Non-pigmented ciliary epithelial cell (primary cell): ENCODE measurements around the gene OVCA2.

Source experiments
- DNase-seq: peaks from one replicate; pipeline ENCODE4 v3.0.0-alpha.2; 2010; ENCODE audit warnings: low read depth

Gene OVCA2

DNA sequence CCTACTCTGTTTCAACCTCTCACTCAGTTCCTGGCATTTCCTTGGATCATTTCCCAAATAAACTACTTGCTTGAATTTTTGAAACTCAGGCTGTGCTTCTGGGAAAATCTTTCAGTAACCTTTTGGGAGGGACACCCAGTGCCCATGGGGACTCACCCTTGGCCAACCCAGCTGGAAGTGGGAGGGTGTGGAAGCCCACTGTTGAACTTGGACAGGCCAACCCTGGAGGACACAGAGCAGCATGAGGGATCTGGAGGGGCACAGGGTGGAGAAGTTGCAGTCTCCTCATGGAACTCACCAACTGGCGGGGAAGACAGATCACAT is 27.9 kb upstream of the OVCA2 start:
- no peak for DNase-seq

DNA sequence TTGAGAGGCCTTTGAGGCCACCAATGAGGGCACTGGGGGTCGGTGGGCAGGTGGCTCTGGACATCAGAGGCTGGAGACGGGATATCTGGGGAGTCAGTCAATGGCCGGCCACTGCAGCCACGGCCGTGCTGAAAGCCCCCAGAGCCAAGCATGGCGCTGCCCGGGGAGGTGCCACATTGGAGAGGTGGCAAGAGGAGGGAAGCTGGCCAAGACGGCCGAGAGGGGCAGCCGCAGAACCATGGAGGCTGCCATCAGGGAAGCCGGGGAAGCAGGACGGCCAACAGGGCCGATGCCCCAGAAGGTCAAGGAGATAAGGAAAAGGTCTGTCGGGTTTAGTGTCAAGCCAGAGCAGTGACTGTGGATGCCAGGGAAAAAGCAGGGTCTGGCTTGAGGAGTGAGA is 26.5 kb upstream of the OVCA2 start:
- no peak for DNase-seq

DNA sequence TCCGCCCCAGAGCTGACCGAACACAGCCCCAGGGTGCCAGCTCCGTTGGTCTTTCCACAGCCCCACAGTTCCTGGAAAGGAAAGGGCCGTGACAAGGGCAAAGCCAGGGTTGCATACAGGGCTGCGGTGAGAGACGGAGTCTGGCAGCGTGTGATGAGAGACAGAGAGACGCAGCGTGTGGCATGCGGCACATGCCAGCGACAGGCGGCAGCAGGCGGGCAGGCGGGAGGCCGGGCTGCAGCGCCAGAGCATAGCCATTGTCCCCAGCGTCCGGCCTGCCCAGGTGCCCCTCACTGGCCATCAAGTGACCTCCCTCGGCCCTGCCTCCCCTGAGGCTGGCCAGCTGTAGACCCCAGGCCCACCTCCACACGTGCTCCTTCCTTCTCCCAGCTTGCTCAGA is 25.3 kb upstream of the OVCA2 start:
- no peak for DNase-seq

DNA sequence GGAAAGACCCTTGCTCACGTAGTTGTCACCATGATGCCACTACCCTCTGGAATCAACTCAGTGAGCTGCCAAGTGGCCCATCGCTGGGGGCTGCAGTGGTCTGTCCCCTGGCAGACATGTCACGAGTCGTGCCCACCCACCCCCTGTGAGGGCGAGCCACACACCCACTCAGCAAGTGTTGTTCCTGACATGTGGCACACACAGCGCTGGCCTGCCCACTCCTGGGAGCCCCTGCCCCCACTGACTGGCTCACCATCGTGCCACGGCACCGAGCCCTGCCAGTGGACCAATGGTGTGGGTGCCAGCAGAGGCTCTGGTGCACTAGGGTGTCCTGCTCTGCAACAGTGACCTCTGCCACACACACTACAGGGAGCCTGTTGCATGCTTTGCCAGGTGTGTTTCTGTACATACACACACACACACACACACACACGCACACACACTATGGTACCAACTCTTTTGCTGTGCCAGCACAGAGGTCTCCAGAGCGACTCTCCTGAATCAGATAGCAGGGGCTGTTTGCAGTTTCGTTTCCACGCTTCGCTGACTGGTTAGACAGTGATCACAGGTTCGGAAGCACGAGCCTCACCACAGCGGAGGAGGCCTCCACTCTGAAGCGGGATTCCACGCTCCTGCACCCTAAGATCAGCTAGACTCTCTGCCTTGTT is 24.4 kb upstream of the OVCA2 start:
- DNase-seq, result no peak

- DNase-seq, result no peak
Observed at GRCh38 chr17:2018716-2019510, 22.9 kb upstream of the OVCA2 start.

DNA sequence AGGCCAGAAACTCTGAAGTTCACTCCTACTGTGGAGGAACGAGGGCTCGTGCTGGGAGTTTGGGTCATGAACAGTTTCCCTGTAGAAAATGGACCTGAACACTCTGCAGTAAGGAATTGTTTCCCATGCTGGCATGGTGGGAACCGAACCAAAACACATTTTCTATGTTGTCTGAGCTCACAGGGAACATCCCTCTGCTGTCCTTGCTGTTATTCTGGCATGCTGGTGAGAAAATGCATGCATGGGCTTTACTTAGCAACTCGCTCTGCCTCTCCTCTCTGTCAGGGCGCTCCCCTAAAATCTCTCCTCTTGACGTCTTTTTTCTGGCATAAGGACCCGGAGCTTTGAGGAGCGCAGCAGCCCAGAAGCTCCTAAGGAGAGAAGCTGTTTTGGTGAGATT is 22.1 kb upstream of the OVCA2 start:
- DNase-seq, result no peak

DNA sequence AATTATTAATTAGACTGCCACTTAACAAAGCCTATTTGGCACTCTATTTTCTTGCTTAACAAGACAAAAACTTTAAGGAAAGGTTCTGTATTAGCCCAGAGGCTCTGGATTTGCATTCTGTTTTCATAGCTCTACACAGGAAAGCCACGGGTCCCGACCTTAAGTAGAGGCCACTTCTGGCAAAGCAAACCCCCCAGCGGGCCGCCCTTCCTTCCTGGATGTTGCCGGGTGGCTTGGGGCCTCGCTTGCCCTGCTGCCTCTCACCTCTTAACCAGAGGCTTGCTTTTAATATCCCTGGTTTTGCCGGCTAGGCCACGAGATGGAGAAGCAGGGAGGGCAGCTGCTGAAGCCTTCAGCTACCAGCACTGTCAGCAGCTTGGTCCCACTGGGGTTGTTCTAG is 21.1 kb upstream of the OVCA2 start:
- no peak for DNase-seq

DNA sequence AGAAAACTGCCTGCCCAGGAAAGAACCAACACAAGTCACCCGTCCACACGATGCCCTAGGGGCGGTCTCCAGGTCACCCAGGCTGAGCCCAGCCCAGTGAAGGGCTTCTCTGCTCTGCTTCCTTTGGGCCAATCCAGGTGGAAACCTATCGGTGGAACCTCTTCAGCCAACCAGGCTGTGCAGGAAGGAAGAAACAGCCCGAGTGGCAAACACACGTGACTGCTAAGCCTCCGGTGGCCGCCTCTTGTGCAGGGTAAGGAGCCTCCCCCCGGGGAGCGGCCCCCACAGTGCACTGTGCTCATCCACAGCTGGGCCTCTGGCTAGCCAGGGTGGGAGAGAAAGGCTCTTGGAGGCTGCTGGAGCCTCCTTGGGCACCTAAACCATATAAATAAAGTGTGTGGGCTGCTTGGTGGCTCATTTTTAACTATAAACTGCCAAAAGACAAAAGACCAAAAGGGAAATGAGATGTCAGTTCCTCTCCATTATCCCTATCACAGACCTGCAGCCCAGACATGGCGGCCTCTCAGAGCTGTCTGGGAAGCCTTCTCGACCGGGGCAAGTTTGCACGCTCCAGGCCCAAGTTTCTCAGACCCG is 19.1 kb upstream of the OVCA2 start:
- no peak for DNase-seq

DNA sequence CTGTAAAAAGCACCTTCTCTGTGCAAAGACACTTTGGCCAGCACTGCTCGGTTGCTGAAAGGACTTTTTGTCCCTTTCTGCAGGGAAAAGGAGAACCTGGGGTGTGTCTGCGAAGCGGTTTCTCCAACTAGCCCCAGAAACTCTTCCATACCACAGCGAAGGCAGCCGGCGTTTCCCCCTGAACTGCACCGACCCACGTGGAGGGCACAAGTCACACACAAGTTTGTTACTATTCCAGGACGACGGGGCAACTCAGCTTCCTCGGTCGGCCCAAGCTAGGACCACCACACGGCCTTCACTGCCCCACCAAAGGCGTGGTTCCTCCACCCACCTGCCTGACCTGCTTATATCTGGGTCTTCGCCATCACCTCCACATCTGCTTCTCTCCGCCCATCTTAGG is 18.6 kb upstream of the OVCA2 start:
- DNase-seq, result no peak

- no peak for DNase-seq
Observed at GRCh38 chr17:2023692-2024571, 17.9 kb upstream of the OVCA2 start.

GRCh38 chr17:2024572-2025219 is 17.1 kb upstream of the OVCA2 start:
- DNase-seq, result no peak

- DNase-seq, result no peak
Observed at GRCh38 chr17:2025220-2025621, 16.6 kb upstream of the OVCA2 start, which contains the start of gene RTN4RL1. Gene RTN4RL1, minus strand, starts transcription at chr17:2025334. Its CDS starts 469 bp downstream, at chr17:2024865.

DNA sequence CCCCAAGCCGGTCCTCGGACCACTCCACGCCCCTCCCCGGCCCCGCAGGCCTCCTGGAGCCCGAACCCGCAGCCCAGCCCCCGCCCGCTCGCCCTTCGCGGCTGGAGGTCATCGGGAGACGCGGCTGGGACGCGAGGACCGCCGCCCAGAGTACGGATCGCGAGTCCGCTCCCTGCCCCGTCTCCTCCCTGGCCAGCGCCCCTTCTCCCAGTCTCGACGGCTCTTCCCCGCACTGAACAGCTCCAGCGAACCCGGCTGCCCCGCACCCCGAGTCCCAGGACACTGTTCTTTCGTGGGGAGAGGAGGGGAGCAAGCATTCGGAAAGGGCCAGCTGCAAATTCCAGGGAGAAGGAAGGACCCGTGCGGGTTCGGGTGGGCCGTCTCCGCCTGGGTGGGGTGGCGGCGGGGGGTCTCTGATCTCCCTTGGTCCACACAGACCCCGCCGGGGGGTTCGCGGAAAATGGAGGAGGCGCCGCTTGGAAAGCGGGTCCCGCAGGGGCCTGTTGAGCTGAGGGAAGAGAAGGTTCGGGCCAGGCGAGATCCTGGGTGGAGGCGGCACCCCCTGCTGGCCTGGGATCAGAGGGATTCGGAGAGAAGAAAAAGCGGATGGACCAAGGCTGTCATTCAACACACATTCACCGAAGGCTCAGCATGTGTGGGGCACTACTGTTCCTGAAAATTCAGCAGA is 16.1 kb upstream of the OVCA2 start:
- no peak for DNase-seq

DNA sequence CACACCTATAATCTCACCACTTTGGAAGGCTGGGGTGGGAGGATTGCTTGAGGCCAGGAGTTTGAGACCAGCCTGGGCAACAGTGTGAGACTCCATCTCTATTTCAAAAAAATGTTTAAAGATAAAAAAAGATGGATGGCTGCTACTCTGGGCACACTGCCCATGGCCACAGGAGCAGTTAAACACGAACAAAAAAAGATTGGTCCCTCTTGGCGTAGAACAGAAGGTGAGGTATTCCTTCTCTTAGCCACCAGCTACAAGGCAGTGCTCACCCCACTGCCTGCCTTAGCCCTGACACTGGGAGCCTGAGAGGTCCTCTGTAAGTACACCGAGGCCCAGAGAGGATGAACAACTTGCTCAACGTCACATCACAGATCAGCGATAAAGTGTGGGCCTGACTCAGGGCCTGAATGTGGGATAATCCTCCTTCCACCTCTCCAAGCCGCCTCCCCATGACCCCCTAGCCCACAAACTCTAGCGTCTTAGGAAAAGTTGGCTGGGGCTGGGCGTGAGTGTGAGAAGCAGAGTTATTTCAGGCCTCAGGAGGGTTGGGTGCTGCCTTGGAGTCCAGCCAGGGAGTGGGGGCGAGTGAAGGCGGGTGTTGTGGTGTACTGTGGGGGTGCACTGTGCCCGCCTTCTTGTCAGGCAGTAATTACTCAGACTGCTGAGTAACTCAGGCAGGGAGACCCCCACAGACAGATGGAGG is 14.1 kb upstream of the OVCA2 start:
- DNase-seq, result no peak

DNA sequence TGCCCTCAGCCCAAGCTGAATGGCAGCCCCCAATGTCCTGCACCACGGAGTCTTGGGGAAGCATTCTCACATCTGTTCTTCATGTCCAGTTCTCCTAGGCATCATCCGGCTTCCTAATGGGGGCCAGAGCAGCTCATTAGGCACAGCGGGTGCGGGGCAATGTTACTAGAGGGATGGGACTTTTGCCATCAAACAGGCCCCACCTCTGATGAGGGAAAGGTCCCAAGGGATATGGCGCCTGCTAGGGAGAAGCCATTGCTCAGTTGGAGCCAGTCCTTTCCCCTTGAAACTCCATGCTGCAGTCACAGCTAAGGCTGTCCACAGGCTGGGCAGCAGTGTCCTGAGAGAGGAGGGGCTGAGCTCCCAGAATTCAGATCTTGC is 13.6 kb upstream of the OVCA2 start:
- no peak for DNase-seq

DNA sequence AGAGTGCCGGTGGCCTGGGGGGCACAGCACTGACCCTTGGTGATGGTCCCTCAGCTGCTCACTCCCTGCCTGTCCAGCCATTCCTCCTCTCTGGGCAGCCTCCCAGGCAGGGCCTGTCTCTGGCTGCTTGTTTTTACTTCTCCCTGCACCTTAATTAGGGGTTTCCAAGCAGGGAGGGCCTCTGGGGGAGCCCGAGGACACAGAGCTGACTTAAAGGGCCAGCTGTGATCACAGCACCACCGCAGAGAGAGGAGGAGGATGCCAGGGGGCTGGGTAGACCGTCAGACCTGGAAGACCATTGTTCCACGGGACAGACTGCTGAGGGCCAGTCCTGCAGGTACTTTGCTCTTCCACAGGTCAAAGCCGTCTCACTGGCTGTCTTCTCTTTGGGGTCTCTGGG is 13.1 kb upstream of the OVCA2 start:
- DNase-seq, result no peak

DNA sequence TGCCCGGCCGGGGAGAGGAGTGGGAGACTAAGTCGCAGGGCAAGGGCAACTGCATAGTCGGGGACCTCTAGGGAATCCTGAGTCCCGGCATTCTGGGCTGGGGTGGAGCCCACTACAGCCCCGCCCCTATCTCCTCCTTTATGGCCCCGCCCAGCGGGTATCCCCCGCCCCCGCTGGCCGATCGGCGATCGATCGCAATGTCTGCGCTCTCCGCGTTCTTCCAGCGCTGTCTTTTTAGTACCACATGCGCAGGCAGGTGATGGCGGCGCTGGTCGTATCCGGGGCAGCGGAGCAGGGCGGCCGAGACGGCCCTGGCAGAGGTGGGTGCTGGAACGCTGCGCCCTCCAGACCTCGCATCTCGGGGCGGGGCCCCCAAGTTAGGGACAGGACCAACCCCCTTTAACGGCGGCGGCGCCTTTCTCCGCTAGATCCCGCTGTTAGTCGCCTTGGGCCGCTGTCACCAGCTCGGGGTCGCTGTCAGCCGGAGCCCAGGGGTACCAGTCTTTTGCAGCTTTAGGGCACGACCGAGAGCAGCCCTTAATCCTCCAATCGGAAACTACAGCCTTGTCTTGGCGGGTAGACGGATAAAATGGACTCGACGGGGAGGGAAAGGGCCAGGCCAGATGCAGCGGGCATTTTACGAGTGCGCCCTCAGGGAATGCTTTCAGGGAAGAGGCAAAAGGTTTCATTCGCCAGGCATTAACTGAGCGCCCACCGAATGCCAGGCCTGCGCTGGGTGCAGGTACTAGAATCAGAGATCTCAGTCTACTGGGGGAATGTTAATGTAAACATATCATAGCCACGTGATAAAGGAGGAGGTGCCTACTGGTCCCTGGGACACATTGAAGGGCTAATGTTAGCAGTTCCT is 11.7 kb upstream of the OVCA2 start, which contains the start of gene DPH1:
Gene DPH1, plus strand, starts transcription at position 243 of the 868 bp plus-strand sequence. Its CDS starts 17 bp downstream, at position 260.
- DNase-seq, result no peak

DNA sequence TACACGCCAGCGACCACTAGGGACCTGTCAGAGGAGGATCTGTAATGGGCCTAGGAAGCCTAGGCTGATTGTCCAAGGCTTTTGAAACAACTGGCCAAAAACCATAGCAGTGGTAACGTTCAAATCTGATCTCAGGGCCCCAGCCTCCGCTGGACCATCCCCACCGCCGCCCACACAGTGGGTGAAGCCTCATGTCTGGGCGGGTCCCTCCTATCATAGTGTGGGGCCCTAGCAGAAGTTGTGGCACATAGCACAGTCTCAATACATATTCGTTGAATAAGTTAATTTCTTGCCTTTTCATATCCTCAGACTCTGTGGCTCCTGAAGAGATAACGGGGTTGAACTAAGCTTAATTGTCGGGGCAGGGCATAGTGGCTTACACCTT is 11.1 kb upstream of the OVCA2 start:
- peak; percentile 79 for DNase-seq

DNA sequence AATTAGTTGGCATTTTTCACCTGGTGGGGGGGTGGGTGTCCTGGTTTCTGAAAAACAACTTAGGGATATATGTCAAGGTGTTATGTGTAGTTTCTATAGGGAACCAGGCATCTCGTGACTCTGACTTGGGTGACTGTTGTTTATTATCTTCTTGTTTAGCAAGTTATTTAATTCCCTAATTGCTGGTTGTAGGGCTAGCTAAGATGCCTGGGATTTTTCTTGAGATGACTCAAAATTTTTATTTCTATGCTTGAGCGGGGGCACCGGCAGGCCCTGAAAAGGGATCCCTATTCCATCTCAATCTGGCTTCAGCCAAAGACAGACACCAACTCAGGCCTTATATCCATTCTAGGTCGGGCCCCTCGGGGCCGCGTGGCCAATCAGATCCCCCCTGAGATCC is 8.7 kb upstream of the OVCA2 start:
- DNase-seq, result no peak

DNA sequence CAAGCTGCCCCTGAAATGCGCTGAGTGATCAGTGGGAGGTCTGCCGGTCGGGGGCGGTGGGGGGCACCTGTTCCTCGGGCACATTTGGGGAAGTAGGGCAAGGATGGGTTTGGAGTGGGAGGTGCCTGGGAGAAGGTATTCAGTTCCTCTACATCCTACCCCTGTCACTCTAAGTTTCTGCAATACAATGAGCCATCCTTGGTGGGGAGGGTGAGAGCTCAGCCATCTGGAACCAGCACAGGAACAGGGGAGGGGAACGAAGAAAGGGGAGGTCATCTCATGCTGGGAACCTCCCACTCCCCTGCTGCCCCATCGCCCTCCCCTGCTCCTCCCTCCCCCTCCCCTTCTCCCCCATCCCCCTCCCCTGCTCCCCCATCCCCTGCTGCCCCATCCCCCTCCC is 7.7 kb upstream of the OVCA2 start:
- DNase-seq, result no peak
